Panc1 (cell line): ENCODE measurements around the gene DSCAM. TPM values are rescaled to one million over a fixed set of nuclear protein-coding genes. Genes with fewer than 3 reads are reported as not detected.

Experiments
- ATAC-seq: fragments of 200-7000 bp; cut with Tn5 transposase; 2 replicates; pipeline ENCODE4 v1.9.1; 2020; ENCODE audit warnings: mild to moderate bottlenecking, moderate library complexity
- BruUV-seq: library from RNA; stranded (reverse); fragments of 400-500 nt; replicated peaks from 2 replicates; lab custom pipeline; 2021; lab: Mats Ljungman, UMichigan
- CTCF ChIA-PET: fragments of 300-600 bp; sonication (Branson Sonifier 250); formaldehyde crosslinking; loops from one replicate; lab custom pipeline; 2022; ENCODE audit warnings: antibody characterized with exemption; lab: Charles Lee
- POLR2A ChIA-PET: fragments of 300-600 bp; sonication (Branson Sonifier 250); formaldehyde crosslinking; loops from one replicate; lab custom pipeline; 2022; ENCODE audit warnings: antibody characterized with exemption; lab: Charles Lee
- DNase-seq: peaks from one replicate; pipeline ENCODE4 v3.0.0-alpha.2; 2010; ENCODE audit warnings: low read depth, low spot score
- H3K27ac ChIP-seq: 2 replicates; pipeline ENCODE4 v1.5.1; 2011; ENCODE audit warnings: mild to moderate bottlenecking, low read length, inconsistent platforms
- H3K27me3 ChIP-seq: fragments of 200-500 bp; sonication (Bioruptor generic); 2 replicates; pipeline ENCODE4 v1.6.0; 2014; ENCODE audit warnings: low read length, inconsistent platforms; ENCODE audit not compliant: control insufficient read depth, insufficient read depth
- H3K36me3 ChIP-seq: fragments of 200-500 bp; sonication (Bioruptor generic); 2 replicates; pipeline ENCODE4 v1.5.1; 2014; ENCODE audit warnings: inconsistent platforms, mild to moderate bottlenecking, low read length, moderate library complexity; ENCODE audit not compliant: control insufficient read depth, insufficient read depth
- H3K4me1 ChIP-seq: 2 replicates; pipeline ENCODE4 v1.5.1; 2011; ENCODE audit warnings: inconsistent platforms, mild to moderate bottlenecking, low read length, moderate library complexity; ENCODE audit not compliant: control insufficient read depth, insufficient read depth
- H3K4me3 ChIP-seq, 2 experiments: 2 replicates each; pipeline ENCODE4 v1.5.1; 2011 to 2012; ENCODE audit warnings: low read depth in 2 of 2, low read length in 2 of 2, mild to moderate bottlenecking in 2 of 2, inconsistent platforms in 1 of 2, moderate library complexity in 1 of 2
- H3K9me3 ChIP-seq: fragments of 200-500 bp; sonication (Bioruptor generic); 2 replicates; pipeline ENCODE4 v1.5.1; 2014; ENCODE audit warnings: low read depth, mild to moderate bottlenecking, inconsistent platforms, low read length, moderate library complexity; ENCODE audit not compliant: control insufficient read depth, insufficient read depth
- CTCF ChIP-seq: fragments of 450-650 bp; IDR thresholded peaks from 2 replicates; pipeline ENCODE4 v1.5.1; 2017; ENCODE audit warnings: mild to moderate bottlenecking
- POLR2AphosphoS5 ChIP-seq: IDR thresholded peaks from 2 replicates; pipeline ENCODE4 v1.6.1; 2012; ENCODE audit warnings: mild to moderate bottlenecking, low read depth, low read length, moderate library complexity
- SIN3A ChIP-seq: IDR thresholded peaks from 2 replicates; pipeline ENCODE4 v1.6.1; 2012; ENCODE audit warnings: low read depth, mild to moderate bottlenecking, low read length, moderate library complexity, borderline replicate concordance; ENCODE audit not compliant: insufficient read depth
- TCF7L2 ChIP-seq: IDR thresholded peaks from 2 replicates; pipeline ENCODE4 v1.6.1; 2011; ENCODE audit warnings: mild to moderate bottlenecking, low read depth, low read length, inconsistent platforms
- in situ Hi-C: cut with HindIII; loops from 2 replicates; pipeline ENCODE4 v1.10.0; 2016; ENCODE audit warnings: low sequenced_read_pairs, low pct_unique_long_range_greater_than_20kb
- intact Hi-C: fragments of 100-400 bp; cut with micrococcal nuclease; formaldehyde crosslinking; loops from one replicate; pipeline ENCODE4 v1.10.0; 2022; ENCODE audit not compliant: unreplicated experiment
- total RNA-seq: library from RNA; stranded (reverse); gene quantifications from one replicate; pipeline ENCODE4 v1.2.1, GENCODE V29; 2021; ENCODE audit not compliant: unreplicated experiment
- TF ChIP-seq, protein P1 (sequence below), 2 experiments: IDR thresholded peaks; 2 replicates each; pipeline ENCODE4 v1.6.1; 2011 to 2012; ENCODE audit warnings: low read depth in 2 of 2, control low read depth in 1 of 2, low read length in 1 of 2, mild to moderate bottlenecking in 1 of 2, moderate library complexity in 1 of 2; ENCODE audit not compliant: insufficient read depth in 1 of 2

Gene DSCAM
- total RNA-seq, 1 experiment from 2014 or later, result not detected

DNA sequence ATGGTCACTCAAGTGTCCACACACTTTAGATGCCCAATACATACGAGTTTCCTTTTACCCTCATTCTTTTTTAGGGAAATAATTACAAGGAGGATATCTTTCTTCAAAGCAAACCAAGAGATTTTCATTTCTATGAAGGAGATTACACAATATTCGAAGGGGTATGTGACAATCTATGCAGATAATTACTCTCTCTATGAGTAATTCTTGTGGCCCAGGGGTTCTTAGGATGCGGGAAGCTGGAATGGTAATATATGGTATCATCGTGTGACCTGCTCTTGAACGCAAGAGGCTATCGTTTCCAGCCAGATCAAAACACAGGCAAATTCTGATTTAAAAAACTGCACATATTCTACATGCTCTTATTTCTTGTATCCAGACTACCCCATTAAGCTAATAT lies 14.6 kb downstream of the DSCAM start:
- Histone ChIP-seq H3K4me1 (no peaks in the 10 kb centered on the region), H3K9me3 (no peaks in the 10 kb centered on the region), H3K4me3 (no peak overlapping the region), H3K27me3 (0 out of 2 replicates have a peak, but pooled peaks cover 2% of the 10 kb centered on the region), H3K27ac (no peak overlapping the region), H3K36me3 (no peaks in the 10 kb centered on the region)
- ChIA-PET CTCF (no interaction called here), POLR2A (no interaction called here)
- intact Hi-C loops, result no loop called here
- in situ Hi-C loops, result no loop called here
- ATAC-seq (no peak), DNase-seq (no peak)
- BruUV-seq, result no TSS peak
- TF ChIP-seq CTCF (no peak), POLR2AphosphoS5 (no peak), TCF7L2 (no peak), SIN3A (no peak)
- TF ChIP-seq, protein P1, sequence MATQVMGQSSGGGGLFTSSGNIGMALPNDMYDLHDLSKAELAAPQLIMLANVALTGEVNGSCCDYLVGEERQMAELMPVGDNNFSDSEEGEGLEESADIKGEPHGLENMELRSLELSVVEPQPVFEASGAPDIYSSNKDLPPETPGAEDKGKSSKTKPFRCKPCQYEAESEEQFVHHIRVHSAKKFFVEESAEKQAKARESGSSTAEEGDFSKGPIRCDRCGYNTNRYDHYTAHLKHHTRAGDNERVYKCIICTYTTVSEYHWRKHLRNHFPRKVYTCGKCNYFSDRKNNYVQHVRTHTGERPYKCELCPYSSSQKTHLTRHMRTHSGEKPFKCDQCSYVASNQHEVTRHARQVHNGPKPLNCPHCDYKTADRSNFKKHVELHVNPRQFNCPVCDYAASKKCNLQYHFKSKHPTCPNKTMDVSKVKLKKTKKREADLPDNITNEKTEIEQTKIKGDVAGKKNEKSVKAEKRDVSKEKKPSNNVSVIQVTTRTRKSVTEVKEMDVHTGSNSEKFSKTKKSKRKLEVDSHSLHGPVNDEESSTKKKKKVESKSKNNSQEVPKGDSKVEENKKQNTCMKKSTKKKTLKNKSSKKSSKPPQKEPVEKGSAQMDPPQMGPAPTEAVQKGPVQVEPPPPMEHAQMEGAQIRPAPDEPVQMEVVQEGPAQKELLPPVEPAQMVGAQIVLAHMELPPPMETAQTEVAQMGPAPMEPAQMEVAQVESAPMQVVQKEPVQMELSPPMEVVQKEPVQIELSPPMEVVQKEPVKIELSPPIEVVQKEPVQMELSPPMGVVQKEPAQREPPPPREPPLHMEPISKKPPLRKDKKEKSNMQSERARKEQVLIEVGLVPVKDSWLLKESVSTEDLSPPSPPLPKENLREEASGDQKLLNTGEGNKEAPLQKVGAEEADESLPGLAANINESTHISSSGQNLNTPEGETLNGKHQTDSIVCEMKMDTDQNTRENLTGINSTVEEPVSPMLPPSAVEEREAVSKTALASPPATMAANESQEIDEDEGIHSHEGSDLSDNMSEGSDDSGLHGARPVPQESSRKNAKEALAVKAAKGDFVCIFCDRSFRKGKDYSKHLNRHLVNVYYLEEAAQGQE (IDR thresholded peaks at IDR 0.05; ENCODE audit: insufficient read depth in 1 of 2, low read depth in 2 of 2, low read length in 1 of 2), result no peak

- DNase-seq, result no peak
These were observed 16.1 kb downstream of the DSCAM start for GRCh38 chr21:40830836-40831235.

More at GRCh38 chr21:40830836-40831235, 16.1 kb downstream of the DSCAM start:
- Histone ChIP-seq H3K4me1 (no peaks in the 10 kb centered on the region), H3K27ac (no peak overlapping the region), H3K27me3 (no peaks in the 10 kb centered on the region), H3K9me3 (no peaks in the 10 kb centered on the region), H3K4me3 (no peak overlapping the region), H3K36me3 (no peaks in the 10 kb centered on the region)
- BruUV-seq, result no TSS peak
- TF ChIP-seq TCF7L2 (no peak), SIN3A (no peak), CTCF (no peak), POLR2AphosphoS5 (no peak)
- TF ChIP-seq, protein P1 (IDR thresholded peaks at IDR 0.05; ENCODE audit: insufficient read depth in 1 of 2, low read depth in 2 of 2, low read length in 1 of 2), result no peak
- in situ Hi-C loops (no loop called here), intact Hi-C loops (no loop called here)
- ChIA-PET CTCF (no interaction called here), POLR2A (no interaction called here)
- ATAC-seq, result no peak
